GM12892 (cell line): ENCODE data around the gene USP11.

ENCODE experiments used
- POLR2A ChIP-seq: IDR thresholded peaks from 2 replicates; pipeline ENCODE4 v1.6.1; 2011; ENCODE audit warnings: low read depth, low read length, control low read depth
- TAF1 ChIP-seq: IDR thresholded peaks from 2 replicates; pipeline ENCODE4 v1.6.1; 2011; ENCODE audit warnings: low read depth, mild to moderate bottlenecking, control low read depth, low read length, borderline replicate concordance

DNA sequence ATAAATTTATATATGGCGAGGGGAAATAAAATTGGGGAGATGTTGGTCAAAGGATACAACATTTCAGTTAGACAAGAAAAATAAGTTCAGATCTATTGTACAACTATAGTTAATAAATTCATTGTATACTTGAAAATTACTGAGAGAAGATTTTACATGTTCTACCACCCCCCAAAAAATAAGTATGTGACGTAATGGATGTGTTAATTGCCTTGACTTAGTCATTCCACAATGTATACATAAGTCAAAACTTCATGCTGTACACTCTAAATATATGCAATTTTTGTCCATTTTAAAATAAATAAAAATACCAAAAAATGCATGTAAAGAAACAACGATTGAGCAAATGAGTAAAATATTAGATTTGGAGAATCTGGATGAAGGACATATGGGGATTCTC lies 1.8 kb downstream of the USP11 start:
- TF ChIP-seq TAF1 (no peak), POLR2A (no peak)
